Epithelial cell of prostate (primary cell): ENCODE data around the gene CTSO.
"Not testable (repeated sequence)": the region's sequence is repeated elsewhere in the genome, so short reads cannot be mapped to it uniquely, and the experiment has no call there.

Source experiments
- DNase-seq: peaks from one replicate; pipeline ENCODE4 v3.0.0-alpha.2; 2011; ENCODE audit warnings: low read depth, low spot score
- H3K27ac ChIP-seq: fragments of 450-650 bp; 2 replicates; pipeline ENCODE4 v1.5.1; 2017; ENCODE audit warnings: mild to moderate bottlenecking

The CTSO gene

DNA sequence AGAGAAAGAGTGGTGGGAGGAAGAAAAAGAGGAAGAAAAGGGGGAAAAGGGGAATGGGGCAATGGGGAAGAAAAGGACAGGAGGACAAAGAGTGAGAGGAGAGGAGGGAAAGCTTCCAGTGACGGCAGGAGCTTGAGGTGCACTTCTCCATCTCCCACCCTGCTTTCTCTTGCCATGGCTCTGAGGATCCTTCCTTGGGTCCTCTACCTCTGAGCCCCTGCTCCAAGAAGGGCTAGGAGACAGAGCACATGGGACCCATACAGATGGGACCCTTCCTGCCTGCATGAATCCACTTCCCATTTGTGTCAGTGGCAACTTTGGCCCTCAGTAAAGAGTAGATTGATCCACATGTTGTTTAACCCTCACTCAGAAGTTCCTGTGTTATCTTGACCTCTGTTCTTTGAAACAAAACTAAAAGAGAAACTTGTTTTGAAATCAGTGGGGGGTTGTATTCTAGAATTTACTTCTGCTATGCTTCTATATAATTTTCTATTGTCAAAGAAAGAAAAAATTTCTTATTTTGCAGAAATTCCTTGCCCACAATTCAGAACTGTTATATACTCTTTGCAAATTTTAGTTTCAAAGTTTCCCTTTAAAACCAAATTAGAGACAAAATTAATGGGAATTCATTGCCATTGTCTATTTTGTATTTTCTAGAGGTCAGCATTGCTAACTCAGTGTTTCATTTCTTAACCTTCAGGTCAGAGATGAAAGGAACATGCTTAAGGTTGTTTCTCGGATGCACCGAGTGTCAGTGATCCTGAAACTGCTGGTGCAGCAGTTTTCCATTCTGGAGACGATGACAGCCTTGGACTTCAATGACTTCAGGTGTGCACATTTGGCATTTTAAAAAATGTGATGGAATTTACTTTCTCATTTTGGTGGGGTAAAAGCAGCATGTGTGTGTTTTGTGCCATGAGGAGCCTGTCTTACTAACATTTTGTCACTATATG, 45.2 kb downstream of the CTSO start:
- H3K27ac ChIP-seq = no peak overlapping the region
- no peak for DNase-seq

DNA sequence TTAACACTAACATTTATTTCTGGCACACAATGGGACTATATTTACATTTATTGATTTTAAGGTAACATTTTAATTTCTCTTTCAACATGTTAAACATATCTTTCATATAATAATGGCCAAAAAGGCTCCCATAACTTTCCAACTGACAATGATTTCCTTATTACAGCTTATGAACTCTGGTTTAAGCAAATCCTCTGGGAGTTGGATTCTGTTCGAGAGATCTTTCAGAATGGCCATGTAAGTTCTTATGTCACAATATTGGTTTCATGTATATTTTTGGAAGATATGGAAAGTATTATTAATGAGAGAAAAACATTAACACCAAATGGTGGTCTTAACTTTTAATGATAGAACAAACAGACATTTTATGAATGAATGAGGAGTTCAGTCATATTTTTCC, 46.1 kb downstream of the CTSO start:
- no peak for DNase-seq
- H3K27ac ChIP-seq = no peak overlapping the region

DNA sequence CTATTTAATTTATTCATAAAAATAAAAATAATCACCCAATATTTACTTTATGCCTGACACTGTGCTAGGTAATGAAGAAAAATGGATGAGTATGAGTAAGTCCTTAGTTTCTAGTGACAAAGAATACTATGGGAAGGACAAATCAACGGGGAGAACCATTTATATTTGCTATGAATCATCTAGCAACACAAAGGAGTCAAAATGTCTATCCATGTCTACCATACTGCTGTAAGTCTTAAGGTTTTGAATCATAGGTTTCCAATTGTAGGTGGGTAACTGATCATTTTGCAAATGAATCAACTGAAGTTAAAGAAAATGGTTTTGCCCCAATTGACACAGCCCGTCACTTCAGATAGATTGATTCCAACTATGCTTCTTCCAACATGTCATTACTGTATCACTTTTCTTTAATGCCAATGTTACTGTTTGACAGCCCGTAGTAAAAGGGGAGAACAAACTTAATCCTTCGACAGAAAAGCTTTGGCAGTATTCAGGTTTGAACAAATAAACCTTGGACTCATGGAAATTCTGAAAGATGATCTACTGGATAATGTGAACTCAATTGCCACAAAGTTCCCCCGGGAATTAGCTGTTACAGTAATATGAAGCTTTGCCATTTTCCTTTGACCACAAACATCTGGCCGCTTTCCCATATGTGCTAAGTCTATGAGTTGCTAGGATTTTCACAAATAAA, 47.0 kb downstream of the CTSO start:
- peak overlapping the region; percentile 25 for H3K27ac ChIP-seq
- DNase-seq = peak; percentile 43

DNA sequence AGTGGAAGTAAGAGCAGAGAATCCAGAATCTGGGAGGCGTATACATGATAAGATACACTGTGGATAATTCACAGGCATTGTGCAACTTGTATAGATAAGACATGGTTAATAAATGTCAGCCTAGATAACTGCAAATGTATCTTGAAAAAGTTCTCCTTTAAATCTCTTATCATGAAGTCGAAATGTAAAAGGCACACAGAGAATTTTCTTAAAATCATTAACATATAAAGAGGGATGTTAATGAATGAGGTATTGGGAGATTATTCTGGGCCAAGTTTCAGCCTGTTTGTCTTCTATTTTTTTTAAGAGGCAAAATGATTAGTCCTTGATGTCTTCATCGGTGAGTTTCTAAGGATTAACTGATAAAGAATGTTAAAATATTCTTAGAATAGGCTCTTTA, 49.3 kb downstream of the CTSO start:
- no peak for DNase-seq
- no peak overlapping the region for H3K27ac ChIP-seq

DNA sequence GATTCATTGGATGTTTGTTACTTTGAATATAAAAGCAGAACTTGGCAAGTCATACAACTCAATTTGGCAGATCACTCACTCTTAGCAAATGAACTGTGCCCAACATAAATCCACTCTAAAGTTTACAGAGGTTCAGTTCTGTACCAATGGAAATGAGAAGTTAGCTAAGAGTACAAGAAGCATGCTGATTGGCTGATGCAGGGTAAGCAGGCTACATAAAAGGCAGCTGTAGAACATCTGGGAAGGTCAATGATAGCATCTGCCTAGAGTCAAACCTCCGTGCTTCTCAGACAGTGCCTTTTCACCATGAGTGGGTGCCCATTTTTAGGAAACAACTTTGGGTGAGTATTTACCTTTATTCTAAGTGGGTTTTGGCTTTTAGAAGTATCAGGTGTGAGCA, 50.2 kb downstream of the CTSO start, which contains the start of gene TDO2:
Gene TDO2 (plus strand): TSS at position 244 of the 400 bp plus-strand sequence. CDS start 63 bp downstream, at position 307.
- H3K27ac ChIP-seq = no peak within 1 kb of the TSS
- DNase-seq = no peak

DNA sequence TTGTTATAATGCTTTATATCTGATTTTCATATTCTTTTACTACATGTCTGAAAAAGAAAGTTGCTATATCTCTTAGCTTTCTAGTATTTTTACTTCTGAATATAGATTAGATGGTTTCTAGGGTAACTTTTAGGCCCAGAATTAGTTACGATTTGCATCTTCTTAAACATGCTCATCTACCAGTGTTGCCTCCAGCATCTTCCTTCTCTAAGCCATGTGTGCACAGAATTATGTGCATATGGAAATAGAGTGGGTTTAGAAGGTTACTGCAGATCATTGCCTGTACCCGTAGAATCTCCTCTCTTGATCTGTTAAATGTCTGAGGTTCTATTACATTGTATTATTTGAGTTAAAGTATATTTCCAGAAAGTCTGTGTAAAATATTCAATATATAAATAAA, 52.7 kb downstream of the CTSO start:
- no peak overlapping the region for H3K27ac ChIP-seq
- DNase-seq = no peak

DNA sequence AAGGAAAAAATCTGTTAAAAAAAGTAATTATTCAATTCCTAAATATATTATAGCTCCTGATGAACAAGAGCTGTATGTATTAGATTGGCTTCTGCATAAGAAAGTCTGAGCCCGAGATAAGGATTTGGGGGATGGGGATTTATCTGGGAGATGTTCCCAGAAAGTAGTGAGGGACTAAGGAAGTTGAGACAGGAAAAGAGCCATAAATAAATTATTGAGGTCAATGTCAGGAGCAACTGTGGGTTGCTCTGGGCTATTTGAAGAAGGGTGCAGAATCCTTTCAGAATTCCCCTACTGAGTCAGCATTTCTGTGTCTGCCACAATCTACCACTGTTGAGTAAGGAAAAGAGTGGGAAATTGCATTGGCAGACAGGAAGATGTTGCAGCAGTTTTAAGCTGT, 53.3 kb downstream of the CTSO start:
- DNase-seq = no peak
- no peak overlapping the region for H3K27ac ChIP-seq

DNA sequence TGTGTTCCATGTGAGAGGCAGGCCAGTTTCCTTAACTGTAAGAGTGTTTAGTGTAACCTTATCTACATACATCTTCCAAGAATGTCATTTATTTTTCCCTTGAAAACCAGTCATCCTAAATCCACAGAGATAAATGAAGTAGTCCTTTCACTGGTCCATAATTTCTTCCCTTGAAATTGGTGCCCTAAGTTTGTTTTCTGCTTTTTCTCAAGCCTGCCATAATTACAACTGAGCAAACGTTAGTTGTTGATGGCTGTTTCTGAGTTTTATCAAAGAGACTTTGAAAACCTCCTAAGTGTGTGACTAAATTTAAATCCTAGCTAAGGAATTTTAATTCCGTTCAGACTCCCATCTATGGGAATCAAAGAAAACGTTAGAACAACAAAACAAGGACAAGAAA, 53.8 kb downstream of the CTSO start:
- H3K27ac ChIP-seq = no peak overlapping the region
- no peak for DNase-seq

DNA sequence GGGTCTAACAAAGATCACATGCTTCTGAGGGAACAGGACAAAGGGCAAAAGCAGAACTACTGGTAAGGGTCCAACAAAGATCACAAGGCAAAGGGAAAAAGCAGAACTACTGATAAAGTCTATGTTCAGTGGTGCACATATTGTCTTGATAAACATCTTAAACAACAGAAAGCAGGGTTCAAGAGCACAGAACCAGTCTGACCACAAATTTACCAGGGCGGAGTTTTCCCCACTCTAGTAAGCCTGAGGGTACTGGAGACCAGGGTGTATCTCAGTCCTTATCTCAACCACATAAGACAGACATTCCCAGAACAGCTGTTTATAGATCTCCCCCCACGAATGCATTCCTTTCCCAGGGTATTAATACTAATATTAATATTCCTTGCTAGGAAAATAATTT, 55.3 kb downstream of the CTSO start:
- DNase-seq, H3K27ac ChIP-seq: not testable (repeated sequence)

DNA sequence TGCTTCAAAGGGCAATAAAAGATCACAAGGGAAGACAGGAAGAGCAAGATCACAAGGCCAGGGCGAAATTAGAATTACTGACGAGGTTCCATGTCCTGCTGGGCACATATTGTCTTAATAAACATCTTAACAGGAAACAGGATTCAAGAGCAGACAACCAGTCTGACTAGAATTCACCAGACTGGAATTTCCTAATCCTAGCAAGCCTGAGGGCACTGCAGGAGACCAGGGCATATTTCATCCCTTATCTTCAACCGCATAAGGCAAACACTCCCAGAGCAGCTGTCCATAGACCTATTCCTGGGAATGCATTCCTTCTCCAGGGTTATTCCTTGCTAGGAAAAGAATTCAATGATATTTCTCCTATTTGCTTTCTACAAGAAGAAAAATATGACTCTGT, 62.6 kb downstream of the CTSO start:
- no peak for DNase-seq

DNA sequence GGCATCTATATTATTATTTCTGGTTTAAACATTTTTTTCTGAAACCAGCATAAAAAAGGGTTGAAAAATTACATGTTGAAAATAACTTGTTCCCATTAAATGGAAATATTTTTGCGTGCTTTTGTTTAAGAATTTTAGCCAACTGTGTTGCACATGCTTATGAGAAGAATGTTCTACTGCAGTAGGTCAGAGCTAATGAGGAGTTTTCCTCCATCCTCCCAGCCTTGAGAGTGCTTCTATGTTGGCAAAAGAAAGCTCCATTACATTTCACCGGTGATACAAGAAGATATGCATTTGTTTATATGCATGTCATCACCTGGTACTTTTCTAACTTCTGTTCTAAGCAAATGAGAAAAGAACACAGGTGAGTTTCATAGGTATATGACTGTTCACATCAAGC, 63.7 kb downstream of the CTSO start:
- DNase-seq = no peak
- peak overlapping the region; percentile 31 for H3K27ac ChIP-seq

More for the DNA sequence above, 62.6 kb downstream of the CTSO start:
- H3K27ac ChIP-seq = no peak overlapping the region

DNA sequence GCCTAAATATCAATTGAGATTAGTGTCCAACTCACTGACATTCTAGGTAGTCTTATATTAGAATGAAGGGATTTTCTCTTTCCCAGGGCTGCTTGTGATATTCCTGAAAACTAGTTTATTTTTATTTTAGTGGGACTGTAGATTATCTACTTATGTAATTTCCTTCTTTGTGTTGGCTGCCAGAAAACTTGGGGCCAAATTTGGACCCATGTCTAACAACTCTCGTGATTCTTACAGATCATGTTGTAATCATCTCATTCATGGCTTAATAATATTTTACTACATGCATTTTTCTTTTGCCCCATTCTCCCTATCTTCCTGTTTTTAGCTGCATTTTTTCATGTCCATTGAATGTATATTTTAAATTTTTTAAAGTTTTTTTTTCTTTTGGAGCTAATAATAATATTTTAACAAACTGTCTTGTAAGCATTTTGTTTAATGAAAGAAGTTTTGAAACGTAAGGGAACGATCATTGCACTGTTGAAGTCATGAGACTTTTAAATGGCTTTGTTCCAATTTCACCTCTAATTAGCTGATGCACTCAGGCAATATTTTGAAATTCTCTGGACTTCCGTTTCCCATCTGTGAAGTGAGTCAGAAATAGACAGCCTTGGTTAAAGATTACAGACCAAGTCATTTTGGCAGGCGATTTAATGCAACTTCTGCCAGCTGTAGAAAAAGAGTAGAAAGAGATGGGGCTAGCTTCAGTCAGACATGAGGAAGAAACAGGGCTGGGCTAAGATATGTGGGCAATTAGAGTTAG, 64.5 kb downstream of the CTSO start:
- H3K27ac ChIP-seq = peak overlapping the region; percentile 31
- DNase-seq = no peak

DNA sequence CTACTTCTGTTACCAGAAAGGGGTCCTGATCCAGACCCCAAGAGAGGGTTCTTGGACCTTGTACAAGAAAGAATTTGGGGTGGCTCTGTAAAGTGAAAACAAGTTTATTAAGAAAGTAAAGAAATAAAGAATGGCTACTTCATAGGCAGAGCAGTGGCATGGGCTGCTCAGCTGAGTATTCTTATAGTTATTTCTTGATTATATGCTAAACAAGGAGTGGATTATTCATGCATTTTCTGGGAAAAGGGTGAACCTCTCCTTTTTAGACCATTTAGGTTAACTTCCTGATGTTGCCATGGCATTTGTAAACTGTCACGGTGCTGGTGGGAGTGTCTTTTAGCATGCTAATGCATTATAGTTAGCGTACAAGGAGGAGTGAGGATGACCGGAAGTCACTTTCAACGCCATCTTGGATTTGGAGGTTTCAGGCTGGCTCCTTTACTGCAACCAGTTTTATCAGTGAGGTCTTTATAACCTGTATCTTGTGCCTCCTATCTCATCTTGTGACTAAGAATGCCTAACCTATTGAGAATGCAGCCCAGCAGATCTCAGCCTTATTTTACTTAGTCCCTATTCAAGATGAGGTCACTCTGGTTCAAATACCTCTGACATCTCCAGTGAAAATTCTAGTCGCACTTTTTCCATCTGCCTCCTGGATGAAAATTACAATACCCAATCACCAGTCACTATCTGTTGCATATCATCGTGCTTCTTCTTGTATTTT, 65.7 kb downstream of the CTSO start:
- H3K27ac ChIP-seq = no peak overlapping the region
- no peak for DNase-seq

DNA sequence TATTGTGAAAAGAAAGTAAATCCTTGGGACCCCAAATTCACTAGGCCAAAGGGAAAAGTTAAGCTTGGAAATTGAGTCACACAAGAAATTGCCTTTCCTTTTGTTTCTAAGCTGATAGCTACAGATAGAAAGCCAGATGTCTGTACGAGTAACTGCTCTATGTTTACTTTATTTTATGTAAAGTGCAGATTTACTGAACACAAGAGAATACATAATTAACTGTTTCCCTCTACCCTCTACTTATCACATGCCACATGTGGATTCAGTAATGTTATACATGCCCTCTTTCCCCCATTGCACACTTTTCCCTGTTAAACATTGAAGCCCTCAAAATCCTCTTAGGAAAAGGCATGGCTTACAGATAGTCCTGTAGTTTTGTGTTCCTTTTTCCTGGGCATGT, 66.6 kb downstream of the CTSO start:
- DNase-seq = no peak
- no peak overlapping the region for H3K27ac ChIP-seq

DNA sequence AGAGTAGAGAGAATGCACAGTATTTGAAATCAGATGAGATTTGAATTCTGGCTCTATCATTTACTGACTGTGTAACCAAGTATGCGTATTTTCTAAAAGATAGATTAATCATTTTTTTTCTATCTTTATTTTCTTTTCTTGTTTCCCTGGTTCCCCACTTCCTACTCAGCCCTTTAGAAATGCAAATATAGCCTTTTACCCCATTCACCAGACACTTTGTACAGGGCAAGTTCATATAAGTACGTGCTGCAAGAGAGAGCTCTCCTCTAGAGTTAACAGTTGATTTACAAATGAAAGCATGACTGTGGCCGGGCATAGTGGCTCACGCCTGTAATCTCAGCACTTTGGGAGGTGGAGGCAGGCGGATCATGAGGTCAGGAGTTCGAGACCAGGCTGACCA, 68.0 kb downstream of the CTSO start:
- H3K27ac ChIP-seq = no peak overlapping the region
- DNase-seq = no peak

DNA sequence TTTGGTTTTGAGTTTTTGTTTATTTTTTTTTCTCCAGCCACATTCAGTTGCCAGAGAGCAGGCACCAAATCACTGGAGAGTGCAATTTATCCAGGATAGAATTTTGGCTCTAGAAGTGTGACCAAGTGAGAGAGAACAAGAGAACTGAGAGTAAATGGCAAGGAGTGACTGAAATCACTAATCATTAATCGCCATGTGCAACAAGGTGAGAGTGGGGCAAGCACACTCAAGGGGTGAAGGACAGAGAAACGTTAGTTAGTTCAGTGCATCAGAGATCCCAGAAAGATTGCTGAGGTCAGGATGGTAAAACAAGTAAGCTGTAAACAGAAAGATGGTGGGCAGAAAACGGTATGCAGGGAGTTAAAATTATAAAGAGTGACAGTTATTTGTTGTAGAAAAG, 69.8 kb downstream of the CTSO start:
- no peak overlapping the region for H3K27ac ChIP-seq
- no peak for DNase-seq

DNA sequence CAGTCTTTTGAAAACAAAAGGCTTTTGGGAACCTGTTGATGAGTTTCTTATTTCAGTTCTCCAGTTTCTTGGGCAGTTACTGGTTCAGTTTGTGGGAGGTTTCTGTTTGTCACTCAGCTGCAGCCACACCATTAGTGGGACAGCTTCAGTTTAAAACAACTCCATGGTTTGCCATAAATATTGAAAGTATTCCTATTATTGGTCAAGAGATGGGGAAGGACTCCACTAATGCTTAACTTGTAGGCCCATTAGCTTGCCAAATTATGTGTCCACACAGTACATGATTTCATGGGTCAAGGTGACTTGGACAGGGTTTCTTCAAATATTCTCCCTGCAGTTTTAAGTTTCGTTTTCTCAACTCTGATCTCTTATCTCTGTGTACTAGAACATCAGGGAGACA, 72.1 kb downstream of the CTSO start:
- DNase-seq = no peak
- H3K27ac ChIP-seq = no peak overlapping the region

DNA sequence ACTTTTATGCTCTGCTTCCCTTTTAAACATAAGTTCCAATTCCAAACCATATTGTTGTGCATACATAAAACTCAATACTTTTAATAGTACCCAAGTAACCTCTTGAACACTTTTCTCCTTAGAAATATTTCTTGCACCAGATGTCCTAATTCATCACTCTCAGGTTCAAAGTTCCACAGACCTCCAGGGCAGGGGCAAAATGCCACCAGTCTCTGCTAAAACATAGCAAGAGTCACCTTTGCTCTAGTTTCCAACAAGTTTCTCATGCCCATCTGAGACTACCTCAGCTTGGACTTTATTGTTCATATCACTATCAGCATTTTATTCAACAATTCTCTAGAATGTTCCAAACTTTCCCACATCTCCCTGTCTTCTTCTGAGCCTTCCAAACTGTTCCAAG, 73.9 kb downstream of the CTSO start:
- no peak for DNase-seq
- no peak overlapping the region for H3K27ac ChIP-seq

DNA sequence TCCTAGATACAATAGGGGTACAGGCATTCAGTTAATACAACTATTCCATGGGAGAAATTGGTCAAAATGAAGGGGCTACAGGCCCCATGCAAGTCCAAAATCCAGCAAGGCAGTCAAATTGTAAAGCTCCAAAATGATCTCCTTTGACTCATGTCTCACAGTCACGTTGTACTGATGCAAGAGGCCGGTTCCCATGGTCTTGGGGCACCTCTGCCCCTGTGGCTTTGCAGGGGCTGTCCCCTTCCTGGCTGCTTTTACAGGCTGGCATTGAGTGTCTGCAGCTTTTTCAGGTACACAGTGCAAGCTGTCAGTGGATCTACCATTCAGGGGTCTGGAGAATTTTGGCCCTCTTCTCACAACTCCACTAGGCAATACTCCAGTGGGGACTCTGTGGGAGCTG, 75.1 kb downstream of the CTSO start:
- DNase-seq = no peak
- no peak overlapping the region for H3K27ac ChIP-seq

DNA sequence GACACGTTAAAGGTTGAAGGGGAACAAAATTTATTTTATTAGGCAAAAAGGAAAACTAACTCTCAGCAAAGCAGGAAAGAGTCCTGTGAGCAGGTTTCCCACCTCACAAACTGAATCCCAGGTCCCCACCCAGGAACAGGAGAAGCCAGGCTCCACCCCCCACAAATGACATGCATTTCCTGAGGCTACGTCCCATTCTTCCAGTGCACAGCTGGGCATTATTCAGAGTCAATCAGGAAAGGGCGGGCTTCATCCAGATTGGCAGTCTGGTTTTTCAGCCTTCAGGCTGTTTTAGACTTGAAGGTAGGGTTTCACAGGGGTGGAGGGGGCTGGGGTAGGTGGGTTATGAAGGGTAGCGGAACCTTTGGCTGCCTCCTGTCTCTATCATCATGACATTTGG, 75.7 kb downstream of the CTSO start:
- H3K27ac ChIP-seq = no peak overlapping the region
- DNase-seq = no peak
